NCI-H510A treated with DMSO at 0.1 percent for 48 hours (cell line): ENCODE data around the gene GPATCH1.
"Not testable (repeated sequence)": the region's sequence is repeated elsewhere in the genome, so short reads cannot be mapped to it uniquely, and the experiment has no call there.

Experiments
- DNase-seq: peaks from one replicate; lab custom pipeline; 2025; lab: John Stamatoyannopoulos, UW

The GPATCH1 gene

GRCh38 chr19:33114312-33114711 lies 33.3 kb downstream of the GPATCH1 start:
- DNase-seq: no peak

GRCh38 chr19:33117501-33117900 lies 36.5 kb downstream of the GPATCH1 start:
- DNase-seq: no peak

GRCh38 chr19:33118643-33119042 lies 37.7 kb downstream of the GPATCH1 start:
- no peak for DNase-seq

GRCh38 chr19:33124207-33125098 lies 43.5 kb downstream of the GPATCH1 start:
- no peak for DNase-seq

GRCh38 chr19:33125929-33126388 lies 45.0 kb downstream of the GPATCH1 start:
- DNase-seq: peak; percentile 61

- not testable (repeated sequence) for DNase-seq
Observed at GRCh38 chr19:33126712-33127111, 45.7 kb downstream of the GPATCH1 start.

- no peak for DNase-seq
Observed at GRCh38 chr19:33129901-33130300, 48.9 kb downstream of the GPATCH1 start.

- no peak for DNase-seq
Observed at GRCh38 chr19:33130433-33130832, 49.5 kb downstream of the GPATCH1 start.

GRCh38 chr19:33132021-33132420 lies 51.0 kb downstream of the GPATCH1 start, which contains the start of gene WDR88:
TSS of gene WDR88 (plus strand) at chr19:33132114. CDS start at chr19:33132170, 56 bp downstream.
- no peak for DNase-seq

GRCh38 chr19:33132425-33132824 lies 51.4 kb downstream of the GPATCH1 start:
- DNase-seq: no peak

- DNase-seq: no peak
Observed at GRCh38 chr19:33133438-33134031, 52.6 kb downstream of the GPATCH1 start.

GRCh38 chr19:33134571-33135041 lies 53.6 kb downstream of the GPATCH1 start:
- DNase-seq: no peak

- no peak for DNase-seq
Observed at GRCh38 chr19:33139165-33139564, 58.2 kb downstream of the GPATCH1 start.

GRCh38 chr19:33143897-33144405 lies 63.0 kb downstream of the GPATCH1 start:
- peak; percentile 56 for DNase-seq

GRCh38 chr19:33146209-33146608 lies 65.2 kb downstream of the GPATCH1 start:
- DNase-seq: no peak

- no peak for DNase-seq
Observed at GRCh38 chr19:33147538-33147937, 66.6 kb downstream of the GPATCH1 start.

- DNase-seq: no peak
Observed at GRCh38 chr19:33150852-33151518, 70.0 kb downstream of the GPATCH1 start.

- DNase-seq: no peak
Observed at GRCh38 chr19:33152176-33152575, 71.2 kb downstream of the GPATCH1 start.

GRCh38 chr19:33152625-33153024 lies 71.6 kb downstream of the GPATCH1 start:
- DNase-seq: not testable (repeated sequence)

- not testable (repeated sequence) for DNase-seq
Observed at GRCh38 chr19:33154313-33154712, 73.3 kb downstream of the GPATCH1 start.

GRCh38 chr19:33156334-33156733 lies 75.4 kb downstream of the GPATCH1 start:
- no peak for DNase-seq

GRCh38 chr19:33157906-33158305 lies 76.9 kb downstream of the GPATCH1 start:
- DNase-seq: no peak
